PC-9 (cell line): Measurements from ENCODE around the gene ESRP2.

Experiments
- EZH2 ChIP-seq: fragments of 200-600 bp; sonication (generic); IDR thresholded peaks from 2 replicates; pipeline ENCODE4 v1.8.0; 2017; ENCODE audit warnings: antibody characterized with exemption, low read depth
- TF ChIP-seq, protein P1 (sequence below): fragments of 200-600 bp; sonication (generic); conservative IDR thresholded peaks from 2 replicates; pipeline ENCODE4 v1.6.1; 2017; ENCODE audit warnings: mixed run types, antibody characterized with exemption, mild to moderate bottlenecking, moderate library complexity

DNA sequence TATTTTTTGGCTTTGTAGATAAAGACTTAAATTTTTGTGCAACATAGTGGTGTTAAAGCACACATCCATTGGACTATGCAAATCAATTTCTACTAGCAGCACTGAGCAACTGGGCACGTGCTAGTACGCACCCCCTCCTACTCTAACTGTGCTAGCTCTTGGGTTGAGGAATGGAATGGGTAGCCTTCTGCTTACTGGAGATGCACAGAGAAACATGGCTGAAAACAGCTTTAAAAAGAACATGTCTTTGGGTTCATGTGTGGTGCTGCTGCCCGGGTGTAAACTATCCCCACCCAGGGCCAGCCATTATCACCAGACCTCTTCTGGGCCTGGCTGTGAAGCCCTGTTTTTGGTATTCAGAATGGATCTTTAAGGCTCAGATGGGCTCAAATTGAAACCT is 7.3 kb downstream of the ESRP2 start:
- TF ChIP-seq, protein P1, sequence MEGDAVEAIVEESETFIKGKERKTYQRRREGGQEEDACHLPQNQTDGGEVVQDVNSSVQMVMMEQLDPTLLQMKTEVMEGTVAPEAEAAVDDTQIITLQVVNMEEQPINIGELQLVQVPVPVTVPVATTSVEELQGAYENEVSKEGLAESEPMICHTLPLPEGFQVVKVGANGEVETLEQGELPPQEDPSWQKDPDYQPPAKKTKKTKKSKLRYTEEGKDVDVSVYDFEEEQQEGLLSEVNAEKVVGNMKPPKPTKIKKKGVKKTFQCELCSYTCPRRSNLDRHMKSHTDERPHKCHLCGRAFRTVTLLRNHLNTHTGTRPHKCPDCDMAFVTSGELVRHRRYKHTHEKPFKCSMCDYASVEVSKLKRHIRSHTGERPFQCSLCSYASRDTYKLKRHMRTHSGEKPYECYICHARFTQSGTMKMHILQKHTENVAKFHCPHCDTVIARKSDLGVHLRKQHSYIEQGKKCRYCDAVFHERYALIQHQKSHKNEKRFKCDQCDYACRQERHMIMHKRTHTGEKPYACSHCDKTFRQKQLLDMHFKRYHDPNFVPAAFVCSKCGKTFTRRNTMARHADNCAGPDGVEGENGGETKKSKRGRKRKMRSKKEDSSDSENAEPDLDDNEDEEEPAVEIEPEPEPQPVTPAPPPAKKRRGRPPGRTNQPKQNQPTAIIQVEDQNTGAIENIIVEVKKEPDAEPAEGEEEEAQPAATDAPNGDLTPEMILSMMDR, result no peak
- no peak for TF ChIP-seq EZH2
